ENCODE data around the gene TGIF2. TPM values are rescaled to one million over a fixed set of nuclear protein-coding genes. Genes with fewer than 3 reads are reported as not detected.

Gene TGIF2
- total and polyA plus RNA-seq, 2 of the 8 experiments (the other 6 are each of a cell fraction or from before 2014, with no cell fraction given), result 49.7 to 76.7 TPM

GRCh38 chr20:36623444-36623843 is 50.0 kb downstream of the TGIF2 start (continued):
- TF ChIP-seq SIN3A (conservative IDR thresholded peaks at IDR 0.05 in 1 of 2, IDR thresholded peaks at IDR 0.05 in 1 of 2; ENCODE audit: low read depth in 1 of 2, low read length in 2 of 2) (no peak), MAX (IDR thresholded peaks at IDR 0.05) (no peak), CHD2 (IDR thresholded peaks at IDR 0.05; ENCODE audit: low read length) (no peak), JUND (IDR thresholded peaks at IDR 0.05; ENCODE audit: low read length) (no peak), CHD1 (IDR thresholded peaks at IDR 0.05; ENCODE audit: low read depth, low read length) (no peak)
